HG03159 (cell line): ENCODE measurements around the gene GAS2L1.

ENCODE experiments used
- ATAC-seq: cut with Tn5 transposase; IDR thresholded peaks from one replicate; pipeline ENCODE4 v1.9.1; 2021; ENCODE audit warnings: mild to moderate bottlenecking, moderate library complexity; ENCODE audit not compliant: unreplicated experiment

The GAS2L1 gene

DNA sequence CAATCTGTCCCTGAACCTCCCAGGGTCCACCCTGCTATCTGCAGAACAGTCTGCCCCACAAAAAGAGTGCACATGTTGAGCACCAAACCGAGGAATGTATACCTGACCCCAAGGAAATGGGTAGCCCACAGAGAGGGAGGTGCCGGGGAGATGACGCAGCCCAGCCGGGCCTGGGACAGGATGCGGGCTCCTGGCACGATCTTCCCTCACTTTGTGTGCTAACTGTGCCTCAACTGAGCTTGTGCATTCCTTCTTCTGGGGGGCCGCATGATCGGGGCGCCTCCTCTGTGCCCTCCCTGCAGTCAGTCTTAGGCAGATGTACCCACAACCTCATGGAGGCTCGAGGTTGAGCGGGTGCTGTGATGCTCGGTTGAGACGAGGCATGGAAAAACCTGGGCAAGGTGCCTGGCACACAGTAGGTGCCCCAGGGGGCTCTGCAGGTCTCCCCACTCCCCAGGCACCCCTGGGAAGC, 2.4 kb downstream of the GAS2L1 start:
- no peak for ATAC-seq

DNA sequence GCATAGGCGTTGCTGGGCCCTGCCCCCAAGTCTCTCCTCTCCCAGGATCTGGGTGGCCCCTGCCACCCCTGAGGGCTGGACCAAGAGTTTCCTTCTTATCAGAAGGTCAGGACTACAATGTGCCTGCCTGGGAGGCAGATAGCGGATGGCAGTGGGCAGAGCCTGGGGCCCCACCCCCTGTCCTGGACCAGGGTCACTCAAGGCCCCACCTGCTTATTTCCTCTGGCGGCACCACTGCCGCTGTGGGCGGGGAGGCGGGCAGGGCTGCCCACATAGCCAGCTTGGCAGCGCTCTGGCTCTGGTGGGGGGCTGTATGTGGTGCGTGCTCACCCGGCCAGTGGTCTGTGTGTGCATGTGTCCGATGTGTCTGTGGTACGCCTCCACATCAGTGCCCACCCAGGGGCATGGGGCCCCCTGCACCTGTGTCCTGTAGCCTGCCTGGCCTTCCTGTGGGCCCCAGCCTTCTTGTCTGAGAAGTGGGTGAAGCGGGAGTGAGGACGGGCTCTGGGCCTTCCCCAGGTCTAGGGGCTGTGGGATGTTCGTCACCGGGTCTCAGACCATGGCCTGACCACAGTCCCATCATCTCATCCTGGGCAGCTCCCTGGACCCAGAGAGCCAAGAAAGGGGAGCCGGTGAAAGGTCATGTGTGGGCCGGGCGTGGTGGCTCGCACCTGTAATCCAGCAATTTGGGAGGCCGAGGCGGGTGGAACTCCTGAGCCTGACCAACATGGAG, 3.0 kb downstream of the GAS2L1 start:
- ATAC-seq: no peak

DNA sequence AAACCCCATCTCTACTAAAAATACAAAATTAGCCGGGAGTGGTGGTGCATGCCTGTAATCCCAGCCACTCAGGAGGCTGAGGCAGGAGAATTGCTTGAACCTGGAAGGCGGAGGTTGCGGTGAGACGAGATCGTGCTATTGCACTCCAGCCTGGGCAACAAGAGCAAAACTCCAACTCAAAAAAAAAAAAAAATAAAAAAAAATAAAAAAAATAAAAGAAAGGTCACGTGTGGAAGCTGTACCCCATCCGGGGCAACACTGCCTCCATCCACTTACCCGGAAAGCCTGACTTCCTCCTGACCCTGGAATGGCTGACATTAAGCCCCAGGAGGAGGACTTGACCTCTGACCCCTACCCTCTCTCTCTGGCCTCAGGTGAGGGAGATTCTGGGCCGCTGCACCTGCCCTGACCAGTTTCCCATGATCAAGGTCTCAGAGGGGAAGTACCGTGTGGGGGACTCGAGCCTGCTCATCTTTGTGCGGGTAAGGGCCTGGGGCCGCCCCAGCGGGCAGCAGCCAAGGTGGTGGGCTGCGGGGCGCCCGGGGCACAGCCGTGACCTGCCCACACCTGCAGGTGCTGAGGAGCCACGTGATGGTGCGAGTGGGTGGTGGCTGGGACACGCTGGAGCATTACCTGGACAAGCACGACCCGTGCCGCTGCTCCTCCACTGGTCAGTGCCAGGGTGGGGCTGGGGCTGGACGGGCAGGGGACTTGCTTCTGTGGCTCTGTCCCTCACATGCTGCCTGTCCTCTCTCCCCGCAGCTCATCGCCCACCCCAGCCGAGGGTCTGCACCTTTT, 3.8 kb downstream of the GAS2L1 start:
- no peak for ATAC-seq

DNA sequence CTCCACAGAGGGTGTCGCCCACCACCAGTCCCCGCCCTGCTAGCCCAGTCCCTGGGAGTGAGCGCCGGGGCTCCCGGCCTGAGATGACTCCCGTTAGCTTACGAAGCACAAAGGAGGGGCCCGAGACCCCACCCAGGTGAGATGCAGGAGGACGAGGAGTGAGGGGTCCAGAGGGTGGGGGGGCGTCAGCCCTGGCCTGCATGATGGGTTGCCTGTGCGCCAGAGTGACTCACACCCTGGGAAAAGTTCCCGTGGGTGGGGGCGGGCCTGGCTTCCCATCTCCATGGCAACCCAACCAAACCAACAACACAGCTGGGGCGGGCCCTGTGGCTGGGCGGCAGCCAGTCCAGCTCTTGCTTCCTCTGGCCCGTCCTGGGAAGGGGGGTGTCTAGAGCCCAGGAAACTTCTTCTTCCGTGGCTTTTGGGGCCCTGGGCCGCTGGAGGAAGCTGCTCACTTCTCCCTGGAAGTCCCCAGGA, 4.5 kb downstream of the GAS2L1 start:
- no peak for ATAC-seq

DNA sequence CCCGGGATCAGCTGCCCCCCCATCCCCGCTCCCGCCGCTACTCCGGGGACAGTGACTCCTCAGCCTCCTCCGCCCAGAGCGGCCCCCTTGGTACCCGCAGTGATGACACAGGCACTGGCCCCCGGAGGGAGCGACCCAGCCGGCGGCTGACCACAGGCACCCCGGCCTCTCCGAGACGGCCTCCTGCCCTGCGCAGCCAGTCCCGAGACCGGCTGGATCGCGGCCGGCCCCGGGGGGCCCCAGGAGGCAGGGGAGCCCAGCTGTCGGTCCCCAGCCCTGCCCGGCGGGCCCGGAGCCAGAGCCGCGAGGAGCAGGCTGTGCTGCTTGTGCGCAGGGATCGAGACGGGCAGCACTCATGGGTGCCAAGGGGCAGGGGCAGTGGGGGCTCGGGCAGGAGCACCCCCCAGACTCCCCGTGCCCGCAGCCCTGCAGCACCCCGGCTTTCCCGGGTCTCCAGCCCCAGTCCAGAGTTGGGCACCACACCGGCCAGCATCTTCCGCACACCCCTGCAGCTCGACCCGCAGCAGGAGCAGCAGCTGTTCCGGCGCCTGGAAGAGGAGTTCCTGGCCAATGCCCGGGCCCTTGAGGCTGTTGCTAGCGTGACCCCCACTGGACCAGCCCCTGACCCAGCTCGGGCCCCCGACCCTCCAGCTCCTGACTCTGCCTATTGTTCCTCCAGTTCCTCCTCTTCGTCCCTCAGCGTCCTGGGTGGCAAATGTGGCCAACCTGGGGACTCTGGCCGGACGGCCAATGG, 5.2 kb downstream of the GAS2L1 start:
- ATAC-seq: no peak

DNA sequence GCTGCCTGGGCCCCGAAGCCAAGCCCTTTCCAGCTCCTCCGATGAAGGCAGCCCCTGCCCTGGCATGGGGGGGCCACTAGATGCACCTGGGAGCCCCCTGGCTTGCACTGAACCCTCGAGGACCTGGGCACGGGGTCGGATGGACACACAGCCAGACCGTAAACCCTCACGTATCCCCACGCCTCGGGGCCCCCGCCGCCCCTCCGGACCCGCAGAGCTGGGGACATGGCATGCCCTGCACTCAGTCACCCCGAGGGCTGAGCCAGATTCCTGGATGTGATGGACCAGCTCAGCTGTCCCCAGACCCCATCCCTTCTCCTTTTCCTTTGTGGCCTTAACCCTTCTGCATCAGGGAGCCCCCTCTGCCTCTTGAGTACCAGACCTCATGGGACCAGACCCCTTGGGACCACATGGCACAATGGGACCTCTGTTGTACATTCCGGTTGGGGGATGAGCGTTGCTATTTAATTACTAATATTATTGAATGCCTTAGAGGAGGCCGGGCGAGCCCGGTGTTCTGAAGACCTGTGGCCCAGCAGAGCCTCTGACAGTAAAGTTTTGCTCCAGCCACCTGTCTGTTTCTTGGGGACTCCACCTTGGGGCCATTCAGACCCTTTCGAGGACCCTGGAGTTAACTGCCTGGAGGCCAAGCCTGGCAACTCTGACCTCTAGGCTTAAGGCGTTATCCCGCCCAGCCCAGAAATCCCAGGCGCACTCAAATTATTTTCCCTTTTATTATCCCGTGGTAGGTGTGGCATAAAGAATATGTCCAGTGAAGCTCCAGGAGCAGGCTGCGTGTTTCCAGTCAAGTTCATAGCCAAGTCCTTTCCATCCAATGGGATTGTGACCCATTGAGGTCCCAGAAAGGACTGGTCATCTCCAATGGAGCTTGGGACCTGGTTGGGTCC, 6.0 kb downstream of the GAS2L1 start:
- no peak for ATAC-seq

DNA sequence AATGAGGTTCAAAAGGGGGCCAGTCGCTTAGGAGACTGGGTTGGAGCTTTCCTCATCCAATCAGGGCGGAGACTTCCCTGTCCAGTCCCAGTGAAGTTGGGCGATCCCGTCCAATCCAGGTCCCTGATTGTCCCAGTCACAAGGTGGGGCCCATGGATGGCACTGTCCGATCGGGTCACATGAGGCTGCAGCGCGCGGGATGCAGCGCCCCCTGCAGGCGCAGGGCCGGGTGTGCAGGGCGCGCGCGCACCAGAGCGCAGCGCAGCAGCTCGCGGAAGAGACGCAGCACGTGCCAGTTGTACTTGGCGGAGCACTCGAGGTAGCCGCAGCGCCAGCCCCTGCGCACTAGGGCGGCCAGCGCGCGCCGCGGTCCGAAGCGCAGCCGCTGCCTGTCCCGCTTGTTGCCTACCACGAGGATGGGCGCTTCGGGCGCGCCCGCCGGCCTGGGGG, 6.7 kb downstream of the GAS2L1 start:
- no peak for ATAC-seq

DNA sequence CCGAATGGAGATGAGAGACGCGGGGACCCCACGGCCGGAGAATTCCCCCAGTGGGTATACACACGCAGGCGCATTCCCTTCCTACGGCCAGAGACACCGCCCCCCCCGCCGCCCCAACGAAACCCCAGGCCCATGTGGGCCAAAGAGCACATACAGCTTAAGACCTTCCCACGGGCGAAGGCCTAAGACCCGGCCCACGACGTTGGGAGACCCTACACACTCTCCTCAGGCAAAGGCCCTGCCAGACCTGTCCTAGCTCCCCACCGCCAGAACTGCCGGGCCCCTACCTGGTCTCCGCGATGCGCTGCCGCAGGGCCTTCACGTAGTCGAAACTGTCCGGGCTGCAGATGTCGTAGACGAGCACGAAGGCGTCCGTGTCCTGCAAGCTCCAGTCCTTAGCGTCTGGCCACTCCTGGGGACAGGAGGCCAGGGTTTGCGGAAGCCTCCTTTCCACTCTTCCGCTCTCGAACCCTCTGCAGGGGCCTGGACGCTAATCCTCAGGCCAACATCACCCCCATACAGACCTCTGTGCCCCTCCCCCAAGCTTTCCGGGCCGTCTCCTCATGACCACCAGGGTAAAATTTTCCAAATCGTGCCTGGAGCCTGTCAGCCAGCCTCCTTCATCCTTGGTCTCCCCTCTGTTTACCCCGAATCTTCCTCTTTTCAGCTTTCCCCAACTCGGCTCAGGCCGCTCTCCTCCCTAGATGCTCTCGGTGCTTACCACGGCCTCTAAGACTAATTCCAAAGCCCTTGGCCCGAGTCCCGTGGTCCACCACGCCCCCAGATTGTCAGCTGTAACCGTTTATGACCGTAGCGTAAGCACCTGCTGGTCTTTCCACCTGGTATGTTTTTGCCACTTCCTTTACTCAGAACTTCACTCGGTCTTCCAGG, 7.4 kb downstream of the GAS2L1 start:
- ATAC-seq: no peak

DNA sequence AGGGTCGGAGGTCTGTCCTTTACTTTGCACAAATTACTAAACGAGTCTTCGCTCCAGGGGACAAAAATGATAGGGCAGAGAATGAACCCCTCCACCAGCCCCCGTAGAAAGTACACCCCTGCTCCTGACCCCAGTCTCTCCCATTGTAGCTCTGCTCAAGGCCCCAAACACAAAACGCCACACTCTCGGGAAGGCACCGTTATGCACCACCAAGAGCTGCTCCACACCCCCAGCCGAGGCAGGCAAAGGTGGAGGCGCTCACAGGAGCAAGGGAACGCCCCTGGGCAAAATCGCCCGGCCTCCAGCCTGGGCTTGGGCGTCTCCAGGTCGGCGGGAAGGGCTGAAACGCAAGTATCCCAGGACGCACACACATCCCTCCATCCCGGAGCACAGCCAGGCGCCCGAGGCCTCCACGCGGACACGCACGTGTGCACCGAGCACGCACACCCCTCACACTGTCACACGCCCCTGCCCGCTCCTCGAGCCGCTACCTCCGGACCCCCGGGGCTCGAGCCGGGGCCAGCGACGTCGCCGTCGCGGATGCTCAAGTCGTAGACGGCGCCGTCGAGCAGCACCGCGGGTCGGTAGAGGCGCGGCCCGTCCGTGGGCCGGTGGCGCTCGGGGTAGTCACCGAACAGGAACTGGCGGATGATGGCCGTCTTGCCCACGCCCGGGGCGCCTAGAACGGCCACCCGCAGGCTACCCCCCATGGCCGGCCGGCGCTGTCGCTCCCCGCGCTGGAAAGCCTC, 8.3 kb downstream of the GAS2L1 start:
- no peak for ATAC-seq

DNA sequence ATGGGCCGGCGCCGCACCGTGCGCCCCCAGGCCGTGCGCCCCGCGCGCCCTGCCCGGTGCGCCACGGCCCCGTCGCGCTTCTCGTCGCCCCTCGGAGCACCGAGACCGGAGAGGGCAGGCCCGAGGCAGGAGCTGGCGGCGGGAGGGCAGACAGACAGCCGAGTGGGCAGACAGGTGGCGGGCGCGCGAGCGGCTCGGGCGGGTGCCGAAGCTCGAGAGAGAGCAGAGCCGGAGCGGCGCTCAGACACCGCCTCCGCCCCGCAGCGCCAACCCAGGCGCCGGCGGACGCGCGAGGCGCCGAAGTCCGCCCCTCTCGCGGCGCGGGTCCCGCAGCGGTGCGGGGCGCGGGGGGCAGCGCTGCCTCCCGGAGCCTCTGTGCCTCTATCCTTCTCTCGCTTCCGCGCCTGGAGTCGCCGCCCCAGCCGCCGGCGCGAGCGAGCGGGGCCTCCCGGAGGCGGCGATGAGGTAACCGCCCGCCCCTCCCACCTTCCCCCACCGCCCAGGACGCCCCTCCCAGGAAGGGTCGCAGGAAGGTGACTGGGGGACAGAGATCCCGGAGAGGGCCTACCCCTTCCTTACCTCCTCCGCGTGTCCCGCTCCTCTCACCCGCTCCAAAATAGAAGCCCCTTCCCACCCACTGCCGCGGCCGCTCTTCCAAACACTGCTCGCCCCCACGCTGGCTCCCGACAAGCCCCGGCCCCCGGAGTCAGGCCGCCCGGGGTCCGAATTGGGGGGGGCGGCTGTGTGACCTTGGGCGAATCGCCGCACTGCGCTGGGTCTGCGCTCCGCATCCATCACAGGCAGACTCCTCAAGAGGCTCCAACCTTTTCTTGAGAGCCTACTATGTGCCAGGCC, 9.1 kb downstream of the GAS2L1 start, which contains the start of gene RASL10A:
Gene RASL10A (minus strand): TSS at position 412 of the 855 bp plus-strand sequence. CDS start 451 bp downstream, outside the sequence.
- no peak for ATAC-seq

DNA sequence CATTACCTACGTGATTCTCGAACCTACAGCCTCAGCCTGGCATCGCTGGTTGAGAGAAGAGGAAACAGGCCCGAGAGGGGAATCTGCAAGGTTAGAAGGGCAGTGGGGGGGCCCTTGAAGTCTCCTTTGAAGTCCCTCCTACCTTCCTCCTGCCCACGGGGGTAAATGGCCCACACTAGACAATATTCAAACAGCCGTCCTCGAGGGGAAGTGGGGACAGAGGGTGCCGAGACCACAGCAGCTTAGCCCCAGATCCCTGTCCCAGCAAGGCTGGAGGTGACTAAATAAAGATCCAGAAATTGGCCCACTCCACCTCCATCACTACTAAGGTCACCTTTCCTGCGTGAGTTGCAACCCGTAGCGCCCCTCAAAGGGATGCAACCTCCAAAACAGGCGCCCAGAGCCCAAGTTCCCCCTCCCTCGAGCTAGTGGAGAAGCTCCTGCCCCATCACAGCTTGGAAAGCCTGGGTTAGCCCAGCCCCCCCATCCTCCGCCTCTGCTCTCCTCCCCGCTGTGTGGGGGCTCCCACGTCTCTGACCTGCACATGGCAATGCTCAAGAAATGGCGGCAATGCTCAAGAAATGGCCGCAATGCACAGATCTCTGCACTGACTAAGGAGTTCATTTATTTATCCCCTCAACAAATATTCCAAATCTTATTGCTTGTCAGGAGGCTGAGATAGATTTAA, 9.8 kb downstream of the GAS2L1 start:
- ATAC-seq: no peak

DNA sequence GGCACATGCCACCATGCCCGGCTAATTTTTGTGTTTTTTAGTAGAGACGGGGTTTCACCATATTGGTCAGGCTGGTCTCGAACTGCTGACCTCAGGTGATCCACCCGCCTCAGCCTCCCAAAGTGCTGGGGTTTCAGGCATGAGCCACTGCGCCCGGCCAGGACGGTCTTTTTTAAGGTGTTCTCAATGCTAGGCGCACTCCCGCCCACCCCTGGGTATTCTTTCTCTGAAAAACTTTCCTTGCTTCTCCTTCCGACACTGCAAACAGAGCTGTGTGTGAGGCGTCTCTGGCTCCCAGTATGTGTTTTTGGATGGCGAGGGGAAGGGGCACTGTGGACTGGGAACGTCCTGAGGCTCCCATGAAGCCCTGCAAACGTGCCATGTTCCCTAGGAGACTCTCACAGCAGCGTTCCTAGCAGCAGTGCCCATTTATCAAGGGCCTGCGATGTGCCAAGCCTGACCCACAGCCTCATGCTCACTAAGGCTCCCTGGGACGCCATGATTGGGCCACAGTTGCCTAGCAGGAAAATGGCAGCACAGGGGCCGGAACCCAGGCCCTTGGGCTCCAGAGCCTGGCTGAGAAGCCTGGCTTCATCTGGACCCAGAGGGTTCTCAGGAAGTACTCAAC, 11.5 kb downstream of the GAS2L1 start:
- no peak for ATAC-seq

DNA sequence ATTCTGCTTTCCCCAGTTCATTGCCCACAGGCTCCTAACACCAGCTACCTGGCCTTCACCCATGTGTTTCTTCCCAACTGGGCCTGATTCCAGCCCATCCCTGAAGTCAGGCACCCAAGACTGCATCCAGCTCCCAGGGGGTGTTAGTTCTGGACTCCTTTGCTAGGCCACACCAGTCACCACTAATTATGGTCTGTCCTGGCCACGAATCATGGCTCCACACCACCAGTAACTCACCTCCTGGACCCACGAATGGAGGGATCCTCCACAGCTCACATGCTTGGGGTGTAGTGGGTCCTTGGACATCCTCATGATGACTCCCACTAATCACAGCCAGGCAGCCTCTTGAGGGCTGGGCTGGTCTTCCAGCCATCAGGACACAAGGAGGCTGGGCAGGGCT, 12.6 kb downstream of the GAS2L1 start:
- ATAC-seq: no peak

DNA sequence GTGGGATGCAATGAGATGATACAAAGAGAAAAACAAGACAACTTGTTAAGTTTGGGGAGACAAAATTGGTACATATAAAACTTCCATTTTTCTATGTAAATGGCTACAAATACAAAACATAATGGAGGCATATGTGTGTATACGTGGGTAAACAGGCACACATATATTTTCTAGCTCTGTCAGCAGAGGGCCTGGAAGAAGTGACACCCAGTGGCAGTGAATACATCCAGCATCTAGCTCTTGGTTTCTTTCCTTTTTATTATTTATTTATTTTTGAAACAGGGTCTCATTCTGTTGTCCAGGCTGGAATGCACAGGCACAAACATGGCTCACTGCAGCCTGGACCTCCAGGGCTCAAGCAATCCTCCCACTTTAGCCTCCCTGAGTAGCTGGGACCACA, 14.1 kb downstream of the GAS2L1 start:
- no peak for ATAC-seq

DNA sequence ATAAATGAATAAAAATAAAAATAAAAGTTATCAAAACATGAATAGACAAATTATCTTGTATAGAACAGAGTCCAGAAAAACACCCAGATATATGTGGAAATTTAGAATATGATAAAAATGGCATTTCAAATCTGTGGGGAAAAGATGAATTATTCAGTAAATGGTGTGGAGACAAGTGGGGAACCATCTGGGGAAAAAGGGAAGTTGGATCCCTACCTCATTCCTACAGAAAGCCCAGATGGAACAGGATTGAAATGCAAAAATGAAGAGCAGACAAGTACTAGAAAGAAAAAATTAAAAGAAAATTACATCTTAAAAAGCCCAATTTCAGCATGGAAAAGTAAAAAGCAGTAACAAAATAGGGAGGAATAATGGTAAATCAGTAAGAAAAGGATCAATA, 17.2 kb downstream of the GAS2L1 start:
- no peak for ATAC-seq

DNA sequence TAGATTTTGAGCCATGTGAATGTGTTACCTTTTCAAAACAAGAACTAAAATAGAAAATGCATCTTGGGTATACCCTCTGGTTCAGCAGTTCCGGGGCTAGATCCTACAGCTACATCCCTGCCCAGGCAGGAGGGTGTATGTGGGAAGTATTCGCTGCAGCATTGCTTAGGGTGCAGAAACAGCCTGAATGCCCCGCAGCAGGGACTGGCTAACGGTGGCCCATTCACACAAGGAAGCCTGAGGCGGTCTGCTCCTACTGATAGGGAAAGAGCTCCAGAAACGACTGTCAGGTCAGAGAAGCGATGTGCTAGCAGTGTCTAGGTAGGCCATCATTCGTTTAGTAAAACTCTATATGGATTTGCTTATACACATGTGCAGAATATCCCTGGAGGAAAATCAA, 18.9 kb downstream of the GAS2L1 start:
- ATAC-seq: no peak
